Upper lobe of left lung (tissue), 4 donors: ENCODE results near the gene GSAP.

ENCODE experiments used
- EP300 ChIP-seq, 4 donors: sonication (generic); formaldehyde crosslinking; IDR thresholded peaks; one replicate each; pipeline ENCODE4 v1.5.1; 2017; ENCODE audit warnings: antibody characterized with exemption in 4 of 4, control low read depth in 2 of 4
- POLR2A ChIP-seq, 4 donors: fragments of 450-650 bp; IDR thresholded peaks; one replicate each; pipeline ENCODE4 v1.5.1; 2016 to 2017; ENCODE audit warnings: antibody characterized with exemption in 4 of 4, mild to moderate bottlenecking in 2 of 4
- POLR2AphosphoS5 ChIP-seq, 2 donors: sonication (generic); formaldehyde crosslinking; IDR thresholded peaks; one replicate each; pipeline ENCODE4 v1.5.1; 2017; ENCODE audit warnings: antibody characterized with exemption in 2 of 2
- TF ChIP-seq, protein P1 (sequence below), 6 experiments: fragments of 450-650 bp in 4 of 6; fragments of 200-600 bp in 2 of 6; sonication (generic) in 2 of 6; IDR thresholded peaks; one replicate each; pipeline ENCODE4 v1.5.1; 2016 to 2019; ENCODE audit warnings: antibody characterized with exemption in 6 of 6

DNA sequence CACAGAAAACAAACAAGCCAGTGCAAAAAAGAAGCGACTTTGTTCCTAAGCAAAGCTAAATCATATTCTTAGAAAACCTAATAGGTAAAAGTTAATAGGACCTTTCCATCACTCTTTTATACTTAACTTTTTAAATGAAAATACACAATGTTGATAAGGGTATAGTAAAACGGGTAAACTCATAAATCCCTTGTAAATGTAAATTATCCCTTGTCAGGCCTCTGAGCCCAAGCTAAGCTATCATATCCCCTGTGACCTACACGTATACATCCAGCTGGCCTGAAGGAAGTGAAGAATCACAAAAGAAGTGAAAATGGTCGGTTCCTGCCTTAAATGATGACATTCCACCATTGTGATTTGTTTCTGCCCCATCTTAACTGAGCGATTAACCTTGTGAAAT is 76.4 kb downstream of the GSAP start:
- TF ChIP-seq, protein P1, sequence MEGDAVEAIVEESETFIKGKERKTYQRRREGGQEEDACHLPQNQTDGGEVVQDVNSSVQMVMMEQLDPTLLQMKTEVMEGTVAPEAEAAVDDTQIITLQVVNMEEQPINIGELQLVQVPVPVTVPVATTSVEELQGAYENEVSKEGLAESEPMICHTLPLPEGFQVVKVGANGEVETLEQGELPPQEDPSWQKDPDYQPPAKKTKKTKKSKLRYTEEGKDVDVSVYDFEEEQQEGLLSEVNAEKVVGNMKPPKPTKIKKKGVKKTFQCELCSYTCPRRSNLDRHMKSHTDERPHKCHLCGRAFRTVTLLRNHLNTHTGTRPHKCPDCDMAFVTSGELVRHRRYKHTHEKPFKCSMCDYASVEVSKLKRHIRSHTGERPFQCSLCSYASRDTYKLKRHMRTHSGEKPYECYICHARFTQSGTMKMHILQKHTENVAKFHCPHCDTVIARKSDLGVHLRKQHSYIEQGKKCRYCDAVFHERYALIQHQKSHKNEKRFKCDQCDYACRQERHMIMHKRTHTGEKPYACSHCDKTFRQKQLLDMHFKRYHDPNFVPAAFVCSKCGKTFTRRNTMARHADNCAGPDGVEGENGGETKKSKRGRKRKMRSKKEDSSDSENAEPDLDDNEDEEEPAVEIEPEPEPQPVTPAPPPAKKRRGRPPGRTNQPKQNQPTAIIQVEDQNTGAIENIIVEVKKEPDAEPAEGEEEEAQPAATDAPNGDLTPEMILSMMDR (IDR thresholded peaks at IDR 0.05): no peak
- TF ChIP-seq POLR2A (IDR thresholded peaks at IDR 0.05) (no peak), POLR2AphosphoS5 (IDR thresholded peaks at IDR 0.05) (no peak), EP300 (IDR thresholded peaks at IDR 0.05) (no peak)
